ENCODE results near the gene TNFAIP2.

GRCh38 chr14:103103461-103104388 lies 19.5 kb upstream of the TNFAIP2 start:
- TF ChIP-seq, protein P1, sequence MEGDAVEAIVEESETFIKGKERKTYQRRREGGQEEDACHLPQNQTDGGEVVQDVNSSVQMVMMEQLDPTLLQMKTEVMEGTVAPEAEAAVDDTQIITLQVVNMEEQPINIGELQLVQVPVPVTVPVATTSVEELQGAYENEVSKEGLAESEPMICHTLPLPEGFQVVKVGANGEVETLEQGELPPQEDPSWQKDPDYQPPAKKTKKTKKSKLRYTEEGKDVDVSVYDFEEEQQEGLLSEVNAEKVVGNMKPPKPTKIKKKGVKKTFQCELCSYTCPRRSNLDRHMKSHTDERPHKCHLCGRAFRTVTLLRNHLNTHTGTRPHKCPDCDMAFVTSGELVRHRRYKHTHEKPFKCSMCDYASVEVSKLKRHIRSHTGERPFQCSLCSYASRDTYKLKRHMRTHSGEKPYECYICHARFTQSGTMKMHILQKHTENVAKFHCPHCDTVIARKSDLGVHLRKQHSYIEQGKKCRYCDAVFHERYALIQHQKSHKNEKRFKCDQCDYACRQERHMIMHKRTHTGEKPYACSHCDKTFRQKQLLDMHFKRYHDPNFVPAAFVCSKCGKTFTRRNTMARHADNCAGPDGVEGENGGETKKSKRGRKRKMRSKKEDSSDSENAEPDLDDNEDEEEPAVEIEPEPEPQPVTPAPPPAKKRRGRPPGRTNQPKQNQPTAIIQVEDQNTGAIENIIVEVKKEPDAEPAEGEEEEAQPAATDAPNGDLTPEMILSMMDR (IDR thresholded peaks at IDR 0.05) = no peak
- no peak for TF ChIP-seq POLR2A (IDR thresholded peaks at IDR 0.05)
- TF ChIP-seq EP300 (IDR thresholded peaks at IDR 0.05) = no peak

Data from ovary (tissue), 3 donors.